ENCODE measurements around the gene TRIM37. TPM values are rescaled to one million over a fixed set of nuclear protein-coding genes. Genes with fewer than 3 reads are reported as not detected.

Gene TRIM37
- total RNA-seq, 1 donor from 2014 or later, result 86.4 TPM

DNA sequence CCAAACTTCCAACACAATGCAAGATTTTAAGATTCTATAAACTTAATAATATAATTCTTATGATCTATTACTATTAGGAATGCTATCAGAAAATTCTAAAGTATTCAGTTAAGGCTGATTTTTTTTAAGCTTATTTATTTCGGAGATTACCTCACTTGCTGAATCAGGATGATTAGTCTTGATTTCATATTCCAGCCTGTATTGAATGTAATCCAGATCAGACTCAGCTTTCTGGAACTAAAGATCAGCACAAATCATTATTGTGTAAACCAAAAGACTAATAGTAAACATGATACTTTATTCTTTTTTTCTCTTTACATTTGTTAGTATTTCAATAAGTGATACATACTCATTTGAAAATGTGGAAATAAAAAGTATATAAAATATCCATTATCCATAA, 24.5 kb upstream of the TRIM37 start:
- Mint-ChIP-seq H3K27ac (no peak overlapping the region), H3K36me3 (peaks cover 14% of the 10 kb centered on the region), H3K4me3 (no peak overlapping the region), H3K9me3 (no peaks in the 10 kb centered on the region), H3K4me1 (no peaks in the 10 kb centered on the region), H3K27me3 (ENCODE audit: insufficient read depth, low read depth) (no peaks in the 10 kb centered on the region)
- Histone ChIP-seq H3K4me2 (no peak overlapping the region), H3K4me3 (no peak overlapping the region), H3K27ac (no peak overlapping the region), H3K27me3 (no peaks in the 10 kb centered on the region), H3K4me1 (no peaks in the 10 kb centered on the region), H3K9ac (no peak overlapping the region), H3K79me2 (ENCODE audit: low read depth) (peaks cover 100% of the 10 kb centered on the region), H4K20me1 (ENCODE audit: low read depth) (peaks cover 84% of the 10 kb centered on the region), H3K36me3 (peaks cover 9% of the 10 kb centered on the region), H3K9me3 (ENCODE audit: low read depth) (no peaks in the 10 kb centered on the region), H2AFZ (replicated peaks) (no peak overlapping the region), H3F3A (ENCODE audit: low read depth) (no peaks in the 10 kb centered on the region)
- DNase-seq (ENCODE audit: low spot score), result no peak
- TF ChIP-seq EZH2 (IDR thresholded peaks at IDR 0.05) (no peak), EZH2phosphoT487 (IDR thresholded peaks at IDR 0.05) (no peak)
- TF ChIP-seq, protein P1, sequence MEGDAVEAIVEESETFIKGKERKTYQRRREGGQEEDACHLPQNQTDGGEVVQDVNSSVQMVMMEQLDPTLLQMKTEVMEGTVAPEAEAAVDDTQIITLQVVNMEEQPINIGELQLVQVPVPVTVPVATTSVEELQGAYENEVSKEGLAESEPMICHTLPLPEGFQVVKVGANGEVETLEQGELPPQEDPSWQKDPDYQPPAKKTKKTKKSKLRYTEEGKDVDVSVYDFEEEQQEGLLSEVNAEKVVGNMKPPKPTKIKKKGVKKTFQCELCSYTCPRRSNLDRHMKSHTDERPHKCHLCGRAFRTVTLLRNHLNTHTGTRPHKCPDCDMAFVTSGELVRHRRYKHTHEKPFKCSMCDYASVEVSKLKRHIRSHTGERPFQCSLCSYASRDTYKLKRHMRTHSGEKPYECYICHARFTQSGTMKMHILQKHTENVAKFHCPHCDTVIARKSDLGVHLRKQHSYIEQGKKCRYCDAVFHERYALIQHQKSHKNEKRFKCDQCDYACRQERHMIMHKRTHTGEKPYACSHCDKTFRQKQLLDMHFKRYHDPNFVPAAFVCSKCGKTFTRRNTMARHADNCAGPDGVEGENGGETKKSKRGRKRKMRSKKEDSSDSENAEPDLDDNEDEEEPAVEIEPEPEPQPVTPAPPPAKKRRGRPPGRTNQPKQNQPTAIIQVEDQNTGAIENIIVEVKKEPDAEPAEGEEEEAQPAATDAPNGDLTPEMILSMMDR (IDR thresholded peaks at IDR 0.05), result no peak

- H3K79me2 ChIP-seq (ENCODE audit: low read depth), result peaks cover 96% of the 10 kb centered on the region
- no peak overlapping the region for H3K9ac ChIP-seq
- TF ChIP-seq, protein P1 (IDR thresholded peaks at IDR 0.05), result no peak
- TF ChIP-seq EZH2phosphoT487 (IDR thresholded peaks at IDR 0.05), result no peak
- TF ChIP-seq EZH2 (IDR thresholded peaks at IDR 0.05), result no peak
- no peaks in the 10 kb centered on the region for H3K9me3 Mint-ChIP-seq
- H3K27me3 Mint-ChIP-seq (ENCODE audit: insufficient read depth, low read depth), result no peaks in the 10 kb centered on the region
- no peak overlapping the region for H3K27ac ChIP-seq
- no peak overlapping the region for H3K4me2 ChIP-seq
- H2AFZ ChIP-seq (replicated peaks), result no peak overlapping the region
- no peaks in the 10 kb centered on the region for H3K4me1 Mint-ChIP-seq
- peaks cover 10% of the 10 kb centered on the region for H3K36me3 ChIP-seq
- H3K27me3 ChIP-seq, result no peaks in the 10 kb centered on the region
- H3K27ac Mint-ChIP-seq, result no peak overlapping the region
- no peak overlapping the region for H3K4me3 ChIP-seq
- peaks cover 70% of the 10 kb centered on the region for H4K20me1 ChIP-seq (ENCODE audit: low read depth)
- H3K9me3 ChIP-seq (ENCODE audit: low read depth), result no peaks in the 10 kb centered on the region
- peaks cover 15% of the 10 kb centered on the region for H3K36me3 Mint-ChIP-seq
- no peaks in the 10 kb centered on the region for H3F3A ChIP-seq (ENCODE audit: low read depth)
- no peaks in the 10 kb centered on the region for H3K4me1 ChIP-seq
- H3K4me3 Mint-ChIP-seq, result no peak overlapping the region
- DNase-seq (ENCODE audit: low spot score), result no peak
Measured at GRCh38 chr17:59129814-59130213, 23.1 kb upstream of the TRIM37 start.

- Histone ChIP-seq H3K4me2 (no peak overlapping the region), H3K4me1 (no peaks in the 10 kb centered on the region), H3K27ac (no peak overlapping the region), H4K20me1 (ENCODE audit: low read depth) (peaks cover 52% of the 10 kb centered on the region), H3K36me3 (peaks cover 14% of the 10 kb centered on the region), H3F3A (ENCODE audit: low read depth) (no peaks in the 10 kb centered on the region), H2AFZ (replicated peaks) (no peak overlapping the region), H3K27me3 (no peaks in the 10 kb centered on the region), H3K9ac (no peak overlapping the region), H3K79me2 (ENCODE audit: low read depth) (peaks cover 96% of the 10 kb centered on the region), H3K9me3 (ENCODE audit: low read depth) (no peaks in the 10 kb centered on the region), H3K4me3 (no peak overlapping the region)
- H3K27ac Mint-ChIP-seq, result no peak overlapping the region
- no peaks in the 10 kb centered on the region for H3K27me3 Mint-ChIP-seq (ENCODE audit: insufficient read depth, low read depth)
- H3K4me1 Mint-ChIP-seq, result no peaks in the 10 kb centered on the region
- no peak for DNase-seq (ENCODE audit: low spot score)
- H3K9me3 Mint-ChIP-seq, result no peaks in the 10 kb centered on the region
- no peak overlapping the region for H3K4me3 Mint-ChIP-seq
- peaks cover 22% of the 10 kb centered on the region for H3K36me3 Mint-ChIP-seq
- TF ChIP-seq, protein P1 (IDR thresholded peaks at IDR 0.05), result no peak
- TF ChIP-seq EZH2phosphoT487 (IDR thresholded peaks at IDR 0.05), result no peak
- no peak for TF ChIP-seq EZH2 (IDR thresholded peaks at IDR 0.05)
Measured at GRCh38 chr17:59126809-59127417, 20.2 kb upstream of the TRIM37 start.
